ENCODE results near the gene VWA7.

DNA sequence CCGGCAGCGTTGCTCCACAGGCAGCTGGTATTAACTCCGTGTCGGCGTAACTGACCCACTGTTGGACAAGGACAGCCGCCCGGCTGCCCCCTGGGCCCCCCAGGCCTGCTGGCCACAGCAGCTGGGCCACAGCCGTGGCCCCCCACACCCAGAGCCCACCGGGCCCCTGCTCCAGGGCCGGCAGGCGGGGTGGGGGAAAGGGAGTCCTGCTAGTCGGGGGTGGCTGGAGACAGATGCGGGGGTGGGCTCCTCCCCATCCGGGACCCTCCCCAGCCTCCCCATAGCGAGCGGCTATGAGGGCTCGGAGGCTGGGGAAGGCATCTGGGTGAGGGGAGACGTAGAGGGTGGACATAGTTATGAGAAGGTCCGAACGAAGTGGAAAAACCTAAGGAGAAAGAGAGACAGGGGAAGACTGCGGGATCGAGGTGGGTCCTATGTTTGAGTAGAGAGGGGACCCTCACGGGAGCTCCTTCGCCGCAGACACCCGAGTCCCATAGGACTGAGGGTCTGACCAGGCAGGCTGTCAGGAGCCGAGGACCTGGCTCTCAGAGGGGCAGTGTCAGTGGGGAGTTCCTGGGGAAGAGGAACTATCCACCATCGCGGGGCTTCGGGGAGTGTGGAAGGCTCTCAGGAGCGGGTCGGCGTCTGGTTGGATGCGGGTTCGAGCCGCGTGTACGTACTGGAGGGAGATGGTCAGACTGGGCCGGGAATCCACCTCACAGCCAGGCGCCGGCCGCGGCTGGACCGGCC, 17.9 kb upstream of the VWA7 start:
- TF ChIP-seq, protein P1, sequence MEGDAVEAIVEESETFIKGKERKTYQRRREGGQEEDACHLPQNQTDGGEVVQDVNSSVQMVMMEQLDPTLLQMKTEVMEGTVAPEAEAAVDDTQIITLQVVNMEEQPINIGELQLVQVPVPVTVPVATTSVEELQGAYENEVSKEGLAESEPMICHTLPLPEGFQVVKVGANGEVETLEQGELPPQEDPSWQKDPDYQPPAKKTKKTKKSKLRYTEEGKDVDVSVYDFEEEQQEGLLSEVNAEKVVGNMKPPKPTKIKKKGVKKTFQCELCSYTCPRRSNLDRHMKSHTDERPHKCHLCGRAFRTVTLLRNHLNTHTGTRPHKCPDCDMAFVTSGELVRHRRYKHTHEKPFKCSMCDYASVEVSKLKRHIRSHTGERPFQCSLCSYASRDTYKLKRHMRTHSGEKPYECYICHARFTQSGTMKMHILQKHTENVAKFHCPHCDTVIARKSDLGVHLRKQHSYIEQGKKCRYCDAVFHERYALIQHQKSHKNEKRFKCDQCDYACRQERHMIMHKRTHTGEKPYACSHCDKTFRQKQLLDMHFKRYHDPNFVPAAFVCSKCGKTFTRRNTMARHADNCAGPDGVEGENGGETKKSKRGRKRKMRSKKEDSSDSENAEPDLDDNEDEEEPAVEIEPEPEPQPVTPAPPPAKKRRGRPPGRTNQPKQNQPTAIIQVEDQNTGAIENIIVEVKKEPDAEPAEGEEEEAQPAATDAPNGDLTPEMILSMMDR (IDR thresholded peaks at IDR 0.05), result no peak
- TF ChIP-seq POLR2A (IDR thresholded peaks at IDR 0.05), result no peak
